Measurements from ENCODE around the gene SGCA.

Gene SGCA

GRCh38 chr17:50149417-50150353, 16.1 kb upstream of the SGCA start:
- peak; percentile 68 for DNase-seq

- no peak for DNase-seq
Measured at GRCh38 chr17:50150354-50151040, 15.3 kb upstream of the SGCA start, which contains the start of gene PPP1R9B. PPP1R9B (minus strand) TSS chr17:50150677; CDS start chr17:50150513, 164 bp downstream.

- DNase-seq, result peak; percentile 97
Measured at GRCh38 chr17:50151041-50151936, 14.5 kb upstream of the SGCA start.

- peak; percentile 98 for DNase-seq
Measured at GRCh38 chr17:50151937-50152547, 13.8 kb upstream of the SGCA start.

GRCh38 chr17:50152736-50153135, 13.1 kb upstream of the SGCA start:
- DNase-seq, result no peak

- no peak for DNase-seq
Measured at GRCh38 chr17:50153650-50154575, 11.9 kb upstream of the SGCA start.

- no peak for DNase-seq
Measured at GRCh38 chr17:50154604-50155003, 11.2 kb upstream of the SGCA start.

GRCh38 chr17:50155115-50155819, 10.5 kb upstream of the SGCA start:
- DNase-seq, result no peak

GRCh38 chr17:50157891-50158290, 7.9 kb upstream of the SGCA start:
- DNase-seq, result no peak

GRCh38 chr17:50161023-50161910, 4.5 kb upstream of the SGCA start:
- DNase-seq, result peak; percentile 97

- DNase-seq, result no peak
Measured at GRCh38 chr17:50161911-50162288, 3.9 kb upstream of the SGCA start.

GRCh38 chr17:50162466-50163254, 3.1 kb upstream of the SGCA start:
- DNase-seq, result no peak

- DNase-seq, result no peak
Measured at GRCh38 chr17:50163843-50164696, 1.7 kb upstream of the SGCA start.

- no peak for DNase-seq
Measured at GRCh38 chr17:50164697-50164988, 1.2 kb upstream of the SGCA start.

GRCh38 chr17:50165066-50165465, 739 bp upstream of the SGCA start:
- no peak for DNase-seq

- no peak for DNase-seq
Measured at GRCh38 chr17:50165466-50165865, 339 bp upstream of the SGCA start.

GRCh38 chr17:50166518-50167181, 845 bp downstream of the SGCA start:
- DNase-seq, result no peak

Measured in NCI-H82 (cell line).